GM18508 (cell line): ENCODE data around the gene PCYT2.
"Not testable (repeated sequence)": the region's sequence is repeated elsewhere in the genome, so short reads cannot be mapped to it uniquely, and the experiment has no call there.

Experiments
- ATAC-seq: cut with Tn5 transposase; IDR thresholded peaks from one replicate; pipeline ENCODE4 v1.9.1; 2021; ENCODE audit warnings: moderate number of reproducible peaks; ENCODE audit not compliant: insufficient read depth, unreplicated experiment

PCYT2 gene

GRCh38 chr17:81927653-81928543 is 16.7 kb upstream of the PCYT2 start, which contains the start of gene MAFG:
MAFG (minus strand) TSS chr17:81927735; CDS start chr17:81923185, 4,550 bp downstream.
- ATAC-seq = no peak

- no peak for ATAC-seq
Measured at GRCh38 chr17:81927152-81927652, 16.0 kb upstream of the PCYT2 start.

GRCh38 chr17:81926451-81927151 is 15.4 kb upstream of the PCYT2 start:
- ATAC-seq = no peak

DNA sequence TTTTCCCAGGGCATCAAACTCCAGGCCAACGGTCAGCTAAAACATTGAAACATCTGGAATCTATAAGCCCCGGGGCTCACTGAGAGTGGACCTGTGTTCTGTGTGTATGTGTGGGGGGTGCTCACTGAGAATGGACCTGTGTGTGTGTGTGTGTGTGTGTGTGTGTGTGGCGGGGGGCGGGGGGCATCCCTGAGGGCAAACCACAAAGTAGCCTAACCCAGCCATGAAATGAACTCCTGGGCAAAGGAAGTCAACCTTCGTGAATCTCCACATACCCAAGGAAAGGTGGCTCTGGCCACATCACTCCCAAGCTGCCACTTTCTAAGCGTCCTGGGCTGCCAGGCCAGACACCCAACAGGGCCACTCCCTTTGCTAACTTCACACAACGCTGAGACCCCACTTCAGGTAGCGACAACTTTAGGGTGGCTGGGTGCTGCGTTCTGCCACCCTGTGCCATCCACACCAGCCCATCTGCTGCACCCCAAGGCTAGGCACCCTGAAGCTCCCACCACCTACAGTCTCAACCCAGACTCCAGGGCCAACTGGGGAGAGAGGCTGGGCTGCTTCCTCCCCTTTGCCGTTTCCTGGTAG is 14.8 kb upstream of the PCYT2 start:
- ATAC-seq = no peak

GRCh38 chr17:81924557-81925532 is 13.6 kb upstream of the PCYT2 start:
- ATAC-seq = no peak

GRCh38 chr17:81923302-81924260 is 12.4 kb upstream of the PCYT2 start:
- ATAC-seq = no peak

DNA sequence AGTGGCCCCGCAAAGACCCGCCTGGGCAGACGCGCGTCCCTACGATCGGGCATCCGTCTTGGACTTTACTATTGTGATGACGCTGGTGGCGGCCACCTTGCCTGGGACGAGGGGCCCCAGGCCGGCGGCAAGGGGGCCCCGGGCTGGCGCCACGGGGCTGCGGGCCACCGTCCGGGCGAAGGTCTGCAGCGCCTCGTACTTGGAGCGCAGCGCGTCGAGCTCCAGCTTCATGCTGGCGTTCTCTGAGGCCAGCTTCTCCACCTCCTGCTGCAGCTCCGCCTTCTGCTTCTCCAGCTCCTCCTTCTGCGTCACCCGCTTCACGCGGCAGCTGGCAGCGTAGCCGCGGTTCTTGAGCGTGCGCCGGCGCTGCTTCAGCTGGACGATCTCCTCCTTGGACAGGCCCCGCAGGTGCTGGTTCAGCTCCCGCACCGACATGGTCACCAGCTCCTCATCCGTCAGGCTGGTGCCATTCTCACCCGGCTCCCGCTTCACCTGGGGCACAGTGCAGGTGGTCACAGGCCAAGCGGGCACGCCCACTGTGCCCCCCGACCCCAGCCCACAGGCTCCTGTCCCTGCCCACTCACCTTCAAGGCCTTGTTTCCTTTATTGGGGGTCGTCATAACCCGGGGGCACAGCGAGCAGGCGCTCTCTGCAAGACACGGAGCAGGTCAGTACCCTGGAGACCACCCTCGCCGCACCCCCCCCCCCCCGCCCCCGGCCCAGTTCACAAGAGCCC is 11.5 kb upstream of the PCYT2 start:
- no peak for ATAC-seq

GRCh38 chr17:81921996-81922565 is 10.9 kb upstream of the PCYT2 start:
- ATAC-seq = no peak

GRCh38 chr17:81921537-81921862 is 10.3 kb upstream of the PCYT2 start:
- ATAC-seq = no peak

DNA sequence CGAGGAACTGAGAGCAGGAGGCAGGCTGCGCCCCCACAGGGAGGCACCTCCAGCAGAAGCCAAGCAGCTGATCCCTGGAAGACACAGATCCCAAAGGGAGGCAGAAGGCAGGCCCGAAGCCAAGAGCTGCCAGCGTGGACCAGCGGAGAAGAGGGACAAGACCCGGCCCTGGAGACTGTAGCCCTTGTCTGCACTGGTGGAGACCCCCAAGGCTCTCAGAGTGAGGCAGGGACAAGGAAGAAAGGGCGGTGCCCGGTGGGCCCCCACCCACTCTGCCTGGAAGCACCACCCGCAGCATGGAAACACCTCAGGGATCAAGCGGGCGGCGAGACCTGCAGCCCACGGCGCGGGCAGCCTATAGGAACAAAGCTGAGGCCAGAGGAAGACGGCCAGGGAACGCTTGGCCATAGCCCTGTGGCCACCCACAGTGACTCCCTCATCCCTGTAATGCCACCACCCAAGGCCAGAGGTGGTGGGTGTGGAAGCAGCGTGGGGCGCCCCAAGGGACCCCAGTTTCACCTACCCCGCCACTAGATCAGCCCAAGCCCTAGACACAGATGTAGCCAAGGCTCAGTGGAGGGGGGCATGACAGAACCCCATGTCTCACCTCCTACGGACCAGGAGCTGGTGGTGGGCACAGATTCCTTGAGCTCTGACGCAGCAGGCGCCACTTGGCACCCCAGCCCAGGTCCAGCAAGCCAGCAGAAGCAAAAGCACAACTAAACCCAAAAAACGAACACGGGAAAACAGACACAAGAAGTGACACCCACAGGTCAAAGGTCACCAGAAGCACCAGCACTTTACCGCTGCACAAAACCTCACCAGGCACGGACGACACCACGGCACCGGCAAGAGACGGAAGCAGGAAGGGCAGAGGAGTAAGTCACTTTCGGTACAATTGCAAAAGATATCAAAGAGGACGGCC is 9.7 kb upstream of the PCYT2 start:
- no peak for ATAC-seq

DNA sequence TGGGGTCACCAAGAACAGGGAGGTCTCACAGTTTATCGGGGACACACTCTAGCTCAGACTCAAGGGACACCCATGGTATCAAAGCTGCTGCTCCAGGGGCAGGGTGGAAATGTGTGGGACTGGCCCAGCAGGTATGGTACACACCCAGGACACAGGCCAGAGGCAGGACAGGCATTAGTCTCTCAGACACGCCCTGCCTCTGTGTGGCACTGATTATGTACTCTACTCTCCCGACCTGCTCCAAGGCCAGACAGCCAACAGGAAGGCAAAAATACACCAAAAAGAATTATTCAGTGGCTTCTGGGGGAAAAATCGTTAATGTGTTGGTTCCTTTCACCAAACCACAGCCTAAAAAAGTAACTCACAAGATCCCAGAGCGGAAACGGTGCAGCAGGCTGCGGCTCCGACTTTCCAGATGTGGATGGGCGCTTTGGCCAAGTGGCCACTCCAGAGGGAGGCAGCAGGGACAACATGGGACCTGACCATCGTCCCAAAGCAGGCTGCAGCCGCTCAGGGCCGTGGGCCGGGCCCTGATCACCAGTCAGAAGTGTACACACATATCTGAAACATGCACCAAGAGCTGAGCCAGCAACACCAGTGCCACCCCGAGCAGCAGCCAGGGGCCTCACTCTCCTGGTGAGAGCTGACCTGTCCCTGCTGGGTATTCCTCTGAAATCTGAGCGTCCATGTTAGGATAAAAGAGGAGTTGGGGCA is 7.8 kb upstream of the PCYT2 start:
- no peak for ATAC-seq

DNA sequence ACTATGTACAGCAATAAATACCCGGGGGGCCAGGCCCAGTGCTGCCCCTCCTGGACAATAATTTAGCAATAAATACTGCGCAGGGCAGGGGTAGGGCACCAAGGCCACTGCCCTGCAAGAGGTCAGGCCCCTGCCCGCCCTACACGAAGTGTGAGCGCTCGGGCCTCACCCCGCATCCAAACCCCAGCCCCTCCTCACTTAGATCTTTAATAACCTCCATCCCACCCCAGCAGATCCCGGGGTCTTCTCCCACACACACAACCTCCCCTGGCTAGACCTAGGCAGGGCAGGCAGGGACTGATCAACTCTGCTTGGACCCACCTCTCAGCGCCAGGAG is 7.1 kb upstream of the PCYT2 start:
- ATAC-seq = not testable (repeated sequence)

GRCh38 chr17:81917565-81918332 is 6.5 kb upstream of the PCYT2 start, which contains the start of gene SIRT7:
SIRT7 (minus strand) TSS chr17:81918176; CDS start chr17:81918131, 45 bp downstream.
- ATAC-seq = no peak

GRCh38 chr17:81916234-81917001 is 5.2 kb upstream of the PCYT2 start:
- ATAC-seq = no peak

DNA sequence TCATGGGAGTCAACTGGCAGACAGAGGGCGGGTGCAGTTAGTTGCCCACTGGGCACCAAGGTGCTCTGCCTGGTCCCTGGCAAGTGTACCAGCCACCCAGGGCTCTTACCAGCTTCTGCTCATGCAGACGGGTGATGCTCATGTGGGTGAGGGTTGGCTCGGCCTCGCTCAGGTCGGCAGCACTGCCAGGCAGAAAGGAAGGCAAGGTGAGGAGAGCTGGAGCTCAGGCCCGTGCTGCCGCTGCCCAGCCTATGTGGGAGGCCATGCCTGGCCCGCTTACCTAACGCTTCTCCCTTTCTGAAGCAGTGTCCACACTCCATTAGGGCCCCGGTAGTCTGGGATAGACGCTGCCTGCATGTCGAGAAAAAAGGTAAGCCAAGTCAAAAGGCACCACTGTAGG is 4.1 kb upstream of the PCYT2 start:
- ATAC-seq = no peak
